RWPE2 (cell line): ENCODE measurements around the gene TOMM7.

Source experiments
- ATAC-seq: fragments of 200-7000 bp; cut with Tn5 transposase; 3 replicates; pipeline ENCODE4 v1.9.1; 2021; ENCODE audit warnings: low read depth
- DNase-seq: peaks from one replicate; pipeline ENCODE4 v3.0.0-alpha.2; 2020; ENCODE audit warnings: low spot score
- H3K27ac ChIP-seq: fragments of 450-650 bp; 2 replicates; pipeline ENCODE4 v1.5.1; 2017; ENCODE audit warnings: mild to moderate bottlenecking; ENCODE audit not compliant: poor library complexity, severe bottlenecking
- H3K27me3 ChIP-seq: fragments of 250-450 bp; sonication (Bioruptor Pico); 2 replicates; pipeline ENCODE4 v1.5.1; 2021; ENCODE audit warnings: mild to moderate bottlenecking, moderate library complexity; ENCODE audit not compliant: insufficient read depth, poor library complexity, severe bottlenecking
- H3K36me3 ChIP-seq: fragments of 250-450 bp; sonication (Bioruptor Pico); 2 replicates; pipeline ENCODE4 v1.5.1; 2020; ENCODE audit warnings: low read depth, mild to moderate bottlenecking, moderate library complexity
- H3K4me1 ChIP-seq: fragments of 250-450 bp; sonication (Bioruptor Pico); 2 replicates; pipeline ENCODE4 v1.5.1; 2021; ENCODE audit warnings: mild to moderate bottlenecking, moderate library complexity; ENCODE audit not compliant: insufficient read depth, poor library complexity, severe bottlenecking
- H3K4me3 ChIP-seq: fragments of 250-450 bp; sonication (Bioruptor Pico); 2 replicates; pipeline ENCODE4 v1.5.1; 2021; ENCODE audit warnings: mild to moderate bottlenecking, moderate library complexity; ENCODE audit not compliant: severe bottlenecking
- H3K9me3 ChIP-seq: fragments of 250-450 bp; sonication (Bioruptor Pico); 2 replicates; pipeline ENCODE4 v1.5.1; 2021; ENCODE audit warnings: mild to moderate bottlenecking, moderate library complexity; ENCODE audit not compliant: severe bottlenecking
- CTCF ChIP-seq: fragments of 450-650 bp; IDR thresholded peaks from one replicate; pipeline ENCODE4 v1.5.1; 2017; ENCODE audit warnings: mild to moderate bottlenecking, moderate library complexity; ENCODE audit not compliant: poor library complexity, severe bottlenecking

Gene TOMM7

GRCh38 chr7:22822486-22823141 is at the start of gene TOMM7:
Gene TOMM7 (minus strand): TSS chr7:22822849. CDS start chr7:22822779, 70 bp downstream.
- peaks cover 2% of the 10 kb centered on the region for H3K4me1 ChIP-seq
- peaks cover 14% of the 10 kb centered on the region for H3K36me3 ChIP-seq
- DNase-seq: peak; percentile 90
- peak within 1 kb of the TSS; percentile 74 for H3K4me3 ChIP-seq
- no peaks in the 10 kb centered on the region for H3K27me3 ChIP-seq
- peak within 1 kb of the TSS; percentile 54 for H3K27ac ChIP-seq
- peak; percentile 40 for TF ChIP-seq CTCF
- H3K9me3 ChIP-seq: no peaks in the 10 kb centered on the region
- peak; percentile 91 for ATAC-seq

DNA sequence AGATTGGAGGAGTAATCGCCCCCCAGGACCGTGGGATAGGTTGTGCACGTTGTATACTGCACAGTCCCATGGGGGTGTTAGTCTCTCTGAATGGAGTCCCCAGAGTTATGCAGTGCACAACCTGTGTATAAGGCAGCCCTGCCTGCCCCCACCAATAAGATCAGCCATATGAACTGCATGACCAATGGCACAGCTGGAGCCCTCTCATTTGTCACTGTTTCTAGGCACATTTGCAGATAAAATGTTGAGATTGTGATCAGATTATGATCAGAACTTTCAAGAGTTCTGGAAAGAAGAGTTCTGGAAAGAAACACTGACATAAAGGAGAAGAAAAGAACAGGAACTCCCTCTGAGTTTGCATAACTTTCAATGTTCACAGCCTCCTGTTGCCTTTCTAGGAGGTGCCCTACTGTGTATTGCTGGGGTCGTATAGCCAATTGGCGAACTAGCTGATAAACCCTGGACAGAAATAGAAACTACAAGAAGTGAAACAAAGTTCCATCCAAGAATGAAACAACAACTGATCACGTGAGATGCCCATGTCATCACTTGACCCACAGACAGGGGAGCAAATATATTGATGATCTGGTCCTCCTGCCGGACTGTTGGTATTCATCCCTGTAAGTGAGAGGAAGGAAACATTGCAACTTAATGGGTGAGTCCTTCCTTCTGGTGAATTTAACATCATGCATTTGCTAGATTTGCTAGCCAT is 49.6 kb upstream of the TOMM7 start:
- Histone ChIP-seq H3K27me3 (no peaks in the 10 kb centered on the region), H3K9me3 (no peaks in the 10 kb centered on the region), H3K36me3 (no peaks in the 10 kb centered on the region), H3K4me1 (no peaks in the 10 kb centered on the region), H3K27ac (no peak overlapping the region), H3K4me3 (no peak overlapping the region)
- no peak for TF ChIP-seq CTCF
- ATAC-seq (peak; percentile 44), DNase-seq (no peak)

GRCh38 chr7:22871661-22872060 is 49.0 kb upstream of the TOMM7 start:
- DNase-seq (no peak), ATAC-seq (peak; percentile 11; the same call in 2 of the 3 replicates)
- H3K4me3 ChIP-seq: no peak overlapping the region
- H3K9me3 ChIP-seq: no peaks in the 10 kb centered on the region
- H3K4me1 ChIP-seq: no peaks in the 10 kb centered on the region
- TF ChIP-seq CTCF: no peak
- no peaks in the 10 kb centered on the region for H3K36me3 ChIP-seq
- H3K27ac ChIP-seq: no peak overlapping the region
- H3K27me3 ChIP-seq: no peaks in the 10 kb centered on the region

DNA sequence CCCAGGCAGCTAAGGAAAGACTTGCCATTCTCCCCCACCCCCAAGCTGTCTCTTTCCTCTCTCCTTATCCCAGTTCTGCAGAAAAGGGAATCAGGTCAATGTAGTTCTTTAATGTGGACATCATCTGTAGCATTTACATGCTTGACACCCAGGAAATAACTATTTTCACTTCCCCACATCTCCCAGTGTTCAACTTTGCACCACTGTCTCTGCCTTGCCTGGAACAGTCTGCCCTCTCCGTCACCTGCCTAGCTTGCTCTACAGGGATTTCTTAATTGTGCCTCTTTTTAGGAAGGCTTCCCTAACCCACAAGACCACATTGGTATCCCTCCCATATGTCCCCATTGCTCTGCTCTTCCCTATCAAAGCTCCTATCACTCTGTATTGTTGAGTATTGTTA is 45.9 kb upstream of the TOMM7 start:
- H3K36me3 ChIP-seq: peaks cover 6% of the 10 kb centered on the region; the same call in 1 of the 2 replicates
- H3K27me3 ChIP-seq: no peaks in the 10 kb centered on the region
- no peak for DNase-seq
- H3K27ac ChIP-seq: no peak overlapping the region
- H3K4me3 ChIP-seq: no peak overlapping the region
- no peak for TF ChIP-seq CTCF
- H3K4me1 ChIP-seq: no peaks in the 10 kb centered on the region
- no peak for ATAC-seq
- H3K9me3 ChIP-seq: no peaks in the 10 kb centered on the region

DNA sequence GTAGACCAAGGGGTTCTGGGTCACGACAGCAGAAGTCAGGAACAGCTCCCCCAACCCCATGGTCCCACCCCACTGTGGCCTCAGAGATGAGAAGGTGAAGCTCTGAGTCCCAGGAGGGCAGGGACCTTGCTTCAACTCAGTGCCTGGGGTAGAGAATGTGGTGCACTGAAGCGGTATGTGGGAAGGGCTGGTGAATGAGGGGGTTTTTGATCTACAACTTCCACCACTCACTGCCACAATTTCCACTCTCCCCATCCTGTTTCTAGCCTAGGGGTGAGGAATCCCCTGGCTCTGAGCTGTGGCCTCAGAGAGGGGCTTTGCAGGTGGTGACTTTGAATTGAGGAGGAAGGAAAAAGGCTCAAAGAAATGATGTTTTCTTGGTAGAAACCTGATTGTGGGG is 44.9 kb upstream of the TOMM7 start:
- H3K9me3 ChIP-seq: no peaks in the 10 kb centered on the region
- ATAC-seq: no peak
- H3K27me3 ChIP-seq: no peaks in the 10 kb centered on the region
- DNase-seq: no peak
- H3K27ac ChIP-seq: no peak overlapping the region
- H3K4me3 ChIP-seq: no peak overlapping the region
- TF ChIP-seq CTCF: no peak
- H3K4me1 ChIP-seq: no peaks in the 10 kb centered on the region
- H3K36me3 ChIP-seq: peaks cover 15% of the 10 kb centered on the region
